HepG2 (cell line): Measurements from ENCODE around the gene GRB2. TPM values are rescaled to one million over a fixed set of nuclear protein-coding genes. Genes with fewer than 3 reads are reported as not detected.
A peak's percentile ranks its signal among the peaks of the same experiment; 100 is the strongest.

ENCODE experiments used
- ASH2L ChIP-seq: fragments of 300-600, 200-600 bp; sonication (generic); IDR thresholded peaks from 2 replicates; pipeline ENCODE4 v1.7.0; 2017; ENCODE audit warnings: low read depth, mild to moderate bottlenecking, moderate library complexity, mixed read lengths, low read length; ENCODE audit not compliant: insufficient read length
- GATA4 ChIP-seq: sonication (generic); IDR thresholded peaks from 2 replicates; pipeline ENCODE4 v1.6.1; 2016; ENCODE audit warnings: antibody characterized with exemption, low read depth, borderline replicate concordance
- MEF2D ChIP-seq: sonication (generic); formaldehyde crosslinking; IDR thresholded peaks from 2 replicates; pipeline ENCODE4 v1.5.1; 2020; ENCODE audit warnings: mild to moderate bottlenecking, missing genetic modification reagents
- PTBP1 ChIP-seq: fragments of 200-400 bp; formaldehyde crosslinking; IDR thresholded peaks from 2 replicates; pipeline ENCODE4 v1.6.1; 2018; ENCODE audit warnings: low read length, low read depth; ENCODE audit not compliant: poor library complexity, severe bottlenecking
- REPIN1 ChIP-seq: sonication (generic); formaldehyde crosslinking; IDR thresholded peaks from 2 replicates; pipeline ENCODE4 v1.8.0; 2022; ENCODE audit warnings: missing genetic modification reagents, low read depth, mild to moderate bottlenecking, borderline replicate concordance
- SCMH1 ChIP-seq: sonication (generic); formaldehyde crosslinking; IDR thresholded peaks from 2 replicates; pipeline ENCODE4 v1.9.0; 2021; ENCODE audit warnings: missing genetic modification reagents, mild to moderate bottlenecking, borderline replicate concordance
- SIX1 ChIP-seq: sonication (generic); formaldehyde crosslinking; IDR thresholded peaks from 2 replicates; pipeline ENCODE4 v1.4.0; 2020; ENCODE audit warnings: missing genetic modification reagents, borderline replicate concordance
- TGIF2 ChIP-seq: IDR thresholded peaks from 2 replicates; pipeline ENCODE4 v1.6.1; 2016; ENCODE audit warnings: control low read depth, missing compliant biosample characterization
- ZKSCAN8 ChIP-seq: IDR thresholded peaks from 2 replicates; pipeline ENCODE4 v1.6.1; 2016; ENCODE audit warnings: borderline replicate concordance, missing genetic modification reagents, missing compliant biosample characterization
- ZNF224 ChIP-seq: sonication (generic); formaldehyde crosslinking; IDR thresholded peaks from 2 replicates; pipeline ENCODE4 v1.5.0; 2020; ENCODE audit warnings: mild to moderate bottlenecking, missing genetic modification reagents
- ZNF510 ChIP-seq: sonication (generic); formaldehyde crosslinking; IDR thresholded peaks from 2 replicates; pipeline ENCODE4 v1.4.0; 2020; ENCODE audit warnings: low read depth, mild to moderate bottlenecking, missing genetic modification reagents
- ZNF530 ChIP-seq: sonication (generic); formaldehyde crosslinking; IDR thresholded peaks from 2 replicates; pipeline ENCODE4 v1.5.0; 2020; ENCODE audit warnings: low read depth, mild to moderate bottlenecking, missing genetic modification reagents
- ZNF558 ChIP-seq: sonication (generic); formaldehyde crosslinking; IDR thresholded peaks from 2 replicates; pipeline ENCODE4 v1.9.0; 2022; ENCODE audit warnings: mild to moderate bottlenecking, missing genetic modification reagents, borderline replicate concordance
- polyA plus RNA-seq, 8 experiments: library from polyadenylated mRNA; depleted of rRNA in 3 of 8; stranded (reverse) in 7 of 8; unstranded in 1 of 8; fragments of >200 nt; fragmentation: Illumina TruSeq in 4 of 8; extraction: Trizol in 4 of 8; gene quantifications; 2 replicates each; pipeline versions ENCODE4 v1.2.1 to v1.2.3, GENCODE V29; 2011 to 2016; ENCODE audit warnings: low read depth in 4 of 8, missing spikeins in 1 of 8, mixed read lengths in 1 of 8; ENCODE audit not compliant: insufficient read depth in 1 of 8
- total RNA-seq, 5 experiments: library from RNA; depleted of rRNA; stranded (reverse); fragments of >200 nt; fragmentation: Illumina TruSeq; extraction: Trizol; gene quantifications; 2 replicates each; pipeline ENCODE4 v1.2.3, GENCODE V29; 2016; ENCODE audit warnings: low read depth in 1 of 5
- TF ChIP-seq, protein P1 (sequence below): sonication (generic); formaldehyde crosslinking; IDR thresholded peaks from 2 replicates; pipeline ENCODE4 v1.5.0; 2020; ENCODE audit warnings: missing genetic modification reagents
- TF ChIP-seq, protein P2 (sequence below): sonication (generic); formaldehyde crosslinking; IDR thresholded peaks from 2 replicates; pipeline ENCODE4 v1.5.1; 2020; ENCODE audit warnings: missing genetic modification reagents, mild to moderate bottlenecking, borderline replicate concordance
- TF ChIP-seq, protein P3 (sequence below): sonication (generic); formaldehyde crosslinking; IDR thresholded peaks from 2 replicates; pipeline ENCODE4 v1.4.0; 2020; ENCODE audit warnings: missing genetic modification reagents
- TF ChIP-seq, protein P4 (sequence below): sonication (generic); formaldehyde crosslinking; IDR thresholded peaks from 2 replicates; pipeline ENCODE4 v1.5.0; 2020; ENCODE audit warnings: missing genetic modification reagents, mild to moderate bottlenecking, borderline replicate concordance

Gene GRB2
- total and polyA plus RNA-seq, 2 of the 13 experiments (the other 11 are each of a cell fraction or from before 2014, with no cell fraction given): 84.6 to 92.3 TPM

DNA sequence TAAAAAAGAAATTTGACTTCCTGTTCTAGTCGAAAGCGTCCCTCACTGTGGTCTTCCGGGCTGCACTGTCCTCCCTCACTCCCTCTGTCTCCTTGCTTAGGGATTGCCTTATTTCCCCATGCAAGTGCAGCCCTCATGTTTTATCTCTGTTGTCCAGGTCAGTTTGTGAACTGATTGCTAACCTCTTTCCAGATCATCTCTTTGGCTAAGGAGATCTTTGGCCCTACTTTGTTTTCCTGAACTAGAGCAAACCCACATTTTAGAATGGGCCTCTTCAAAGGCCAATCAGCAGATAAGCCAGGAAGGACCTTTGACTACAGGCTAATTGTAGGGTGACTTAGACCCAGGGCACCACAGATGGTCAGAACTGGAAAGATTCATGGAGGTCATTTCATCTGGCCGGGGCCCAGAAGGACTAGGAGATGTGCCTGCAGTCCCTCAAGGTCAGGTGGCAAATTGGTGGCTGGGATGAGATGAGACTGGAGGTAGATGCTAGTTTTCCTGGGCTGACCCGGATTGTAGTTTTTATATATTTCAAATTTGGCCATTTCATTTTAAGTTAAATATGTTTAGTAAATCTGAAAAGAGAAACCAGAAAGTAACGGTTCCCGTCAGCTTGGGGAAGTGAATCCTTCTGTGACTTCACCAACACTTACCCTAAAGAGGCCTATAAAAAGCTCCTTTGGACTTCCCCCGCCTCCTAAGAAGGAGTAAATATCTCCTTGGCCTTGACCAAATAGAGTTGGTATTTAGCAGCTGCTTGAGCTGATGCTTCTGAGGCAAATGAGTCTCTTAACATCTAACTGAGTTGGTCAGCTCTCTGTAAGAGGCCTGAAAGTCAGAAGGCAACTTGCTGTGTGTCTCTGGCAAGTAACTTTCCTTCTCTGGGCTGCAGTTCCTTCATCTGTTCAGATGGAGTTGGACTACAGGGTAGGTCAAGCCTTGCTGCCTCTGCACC lies 110.0 kb downstream of the GRB2 start (continued):
- TF ChIP-seq, protein P1, sequence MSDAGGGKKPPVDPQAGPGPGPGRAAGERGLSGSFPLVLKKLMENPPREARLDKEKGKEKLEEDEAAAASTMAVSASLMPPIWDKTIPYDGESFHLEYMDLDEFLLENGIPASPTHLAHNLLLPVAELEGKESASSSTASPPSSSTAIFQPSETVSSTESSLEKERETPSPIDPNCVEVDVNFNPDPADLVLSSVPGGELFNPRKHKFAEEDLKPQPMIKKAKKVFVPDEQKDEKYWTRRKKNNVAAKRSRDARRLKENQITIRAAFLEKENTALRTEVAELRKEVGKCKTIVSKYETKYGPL (CRISPR knock-in tag): no peak
- no peak for TF ChIP-seq ZNF510 (CRISPR knock-in tag)
- TF ChIP-seq PTBP1: no peak
- TF ChIP-seq ZNF558 (CRISPR knock-in tag): 0 out of 2 replicates have a peak, but pooled peaks have one; percentile 37
- TF ChIP-seq, protein P2, sequence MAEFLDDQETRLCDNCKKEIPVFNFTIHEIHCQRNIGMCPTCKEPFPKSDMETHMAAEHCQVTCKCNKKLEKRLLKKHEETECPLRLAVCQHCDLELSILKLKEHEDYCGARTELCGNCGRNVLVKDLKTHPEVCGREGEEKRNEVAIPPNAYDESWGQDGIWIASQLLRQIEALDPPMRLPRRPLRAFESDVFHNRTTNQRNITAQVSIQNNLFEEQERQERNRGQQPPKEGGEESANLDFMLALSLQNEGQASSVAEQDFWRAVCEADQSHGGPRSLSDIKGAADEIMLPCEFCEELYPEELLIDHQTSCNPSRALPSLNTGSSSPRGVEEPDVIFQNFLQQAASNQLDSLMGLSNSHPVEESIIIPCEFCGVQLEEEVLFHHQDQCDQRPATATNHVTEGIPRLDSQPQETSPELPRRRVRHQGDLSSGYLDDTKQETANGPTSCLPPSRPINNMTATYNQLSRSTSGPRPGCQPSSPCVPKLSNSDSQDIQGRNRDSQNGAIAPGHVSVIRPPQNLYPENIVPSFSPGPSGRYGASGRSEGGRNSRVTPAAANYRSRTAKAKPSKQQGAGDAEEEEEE (CRISPR knock-in tag): no peak
- peak; percentile 85; the same call in 1 of the 2 replicates for TF ChIP-seq GATA4
- no peak for TF ChIP-seq SCMH1 (CRISPR knock-in tag)
- TF ChIP-seq, protein P3, sequence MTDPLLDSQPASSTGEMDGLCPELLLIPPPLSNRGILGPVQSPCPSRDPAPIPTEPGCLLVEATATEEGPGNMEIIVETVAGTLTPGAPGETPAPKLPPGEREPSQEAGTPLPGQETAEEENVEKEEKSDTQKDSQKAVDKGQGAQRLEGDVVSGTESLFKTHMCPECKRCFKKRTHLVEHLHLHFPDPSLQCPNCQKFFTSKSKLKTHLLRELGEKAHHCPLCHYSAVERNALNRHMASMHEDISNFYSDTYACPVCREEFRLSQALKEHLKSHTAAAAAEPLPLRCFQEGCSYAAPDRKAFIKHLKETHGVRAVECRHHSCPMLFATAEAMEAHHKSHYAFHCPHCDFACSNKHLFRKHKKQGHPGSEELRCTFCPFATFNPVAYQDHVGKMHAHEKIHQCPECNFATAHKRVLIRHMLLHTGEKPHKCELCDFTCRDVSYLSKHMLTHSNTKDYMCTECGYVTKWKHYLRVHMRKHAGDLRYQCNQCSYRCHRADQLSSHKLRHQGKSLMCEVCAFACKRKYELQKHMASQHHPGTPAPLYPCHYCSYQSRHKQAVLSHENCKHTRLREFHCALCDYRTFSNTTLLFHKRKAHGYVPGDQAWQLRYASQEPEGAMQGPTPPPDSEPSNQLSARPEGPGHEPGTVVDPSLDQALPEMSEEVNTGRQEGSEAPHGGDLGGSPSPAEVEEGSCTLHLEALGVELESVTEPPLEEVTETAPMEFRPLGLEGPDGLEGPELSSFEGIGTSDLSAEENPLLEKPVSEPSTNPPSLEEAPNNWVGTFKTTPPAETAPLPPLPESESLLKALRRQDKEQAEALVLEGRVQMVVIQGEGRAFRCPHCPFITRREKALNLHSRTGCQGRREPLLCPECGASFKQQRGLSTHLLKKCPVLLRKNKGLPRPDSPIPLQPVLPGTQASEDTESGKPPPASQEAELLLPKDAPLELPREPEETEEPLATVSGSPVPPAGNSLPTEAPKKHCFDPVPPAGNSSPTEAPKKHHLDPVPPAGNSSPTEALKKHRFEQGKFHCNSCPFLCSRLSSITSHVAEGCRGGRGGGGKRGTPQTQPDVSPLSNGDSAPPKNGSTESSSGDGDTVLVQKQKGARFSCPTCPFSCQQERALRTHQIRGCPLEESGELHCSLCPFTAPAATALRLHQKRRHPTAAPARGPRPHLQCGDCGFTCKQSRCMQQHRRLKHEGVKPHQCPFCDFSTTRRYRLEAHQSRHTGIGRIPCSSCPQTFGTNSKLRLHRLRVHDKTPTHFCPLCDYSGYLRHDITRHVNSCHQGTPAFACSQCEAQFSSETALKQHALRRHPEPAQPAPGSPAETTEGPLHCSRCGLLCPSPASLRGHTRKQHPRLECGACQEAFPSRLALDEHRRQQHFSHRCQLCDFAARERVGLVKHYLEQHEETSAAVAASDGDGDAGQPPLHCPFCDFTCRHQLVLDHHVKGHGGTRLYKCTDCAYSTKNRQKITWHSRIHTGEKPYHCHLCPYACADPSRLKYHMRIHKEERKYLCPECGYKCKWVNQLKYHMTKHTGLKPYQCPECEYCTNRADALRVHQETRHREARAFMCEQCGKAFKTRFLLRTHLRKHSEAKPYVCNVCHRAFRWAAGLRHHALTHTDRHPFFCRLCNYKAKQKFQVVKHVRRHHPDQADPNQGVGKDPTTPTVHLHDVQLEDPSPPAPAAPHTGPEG (CRISPR knock-in tag): no peak
- TF ChIP-seq, protein P4, sequence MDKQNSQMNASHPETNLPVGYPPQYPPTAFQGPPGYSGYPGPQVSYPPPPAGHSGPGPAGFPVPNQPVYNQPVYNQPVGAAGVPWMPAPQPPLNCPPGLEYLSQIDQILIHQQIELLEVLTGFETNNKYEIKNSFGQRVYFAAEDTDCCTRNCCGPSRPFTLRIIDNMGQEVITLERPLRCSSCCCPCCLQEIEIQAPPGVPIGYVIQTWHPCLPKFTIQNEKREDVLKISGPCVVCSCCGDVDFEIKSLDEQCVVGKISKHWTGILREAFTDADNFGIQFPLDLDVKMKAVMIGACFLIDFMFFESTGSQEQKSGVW (CRISPR knock-in tag): no peak
- TF ChIP-seq TGIF2 (CRISPR knock-in tag): no peak
- peak; percentile 61; the same call in 1 of the 2 replicates for TF ChIP-seq SIX1 (CRISPR knock-in tag)
- TF ChIP-seq ZKSCAN8 (CRISPR knock-in tag): peak; percentile 94
- TF ChIP-seq MEF2D (CRISPR knock-in tag): peak; percentile 72
- TF ChIP-seq REPIN1 (CRISPR knock-in tag): peak; percentile 64; the same call in 1 of the 2 replicates
- TF ChIP-seq ZNF530 (CRISPR knock-in tag): no peak
- TF ChIP-seq ZNF224: no peak
- peak; percentile 72 for TF ChIP-seq ASH2L
